Hematopoietic multipotent progenitor cell treated with erythropoietin and hydrocortisone succinate and interleukin-3 and kit ligand, for 4 days (in vitro differentiated cells): ENCODE results near the gene VEZF1.

Experiments used
- DNase-seq: peaks from one replicate; pipeline ENCODE4 v3.0.0-alpha.2; 2015

The VEZF1 gene

GRCh38 chr17:57947369-57947768 is 40.7 kb downstream of the VEZF1 start:
- no peak for DNase-seq

DNA sequence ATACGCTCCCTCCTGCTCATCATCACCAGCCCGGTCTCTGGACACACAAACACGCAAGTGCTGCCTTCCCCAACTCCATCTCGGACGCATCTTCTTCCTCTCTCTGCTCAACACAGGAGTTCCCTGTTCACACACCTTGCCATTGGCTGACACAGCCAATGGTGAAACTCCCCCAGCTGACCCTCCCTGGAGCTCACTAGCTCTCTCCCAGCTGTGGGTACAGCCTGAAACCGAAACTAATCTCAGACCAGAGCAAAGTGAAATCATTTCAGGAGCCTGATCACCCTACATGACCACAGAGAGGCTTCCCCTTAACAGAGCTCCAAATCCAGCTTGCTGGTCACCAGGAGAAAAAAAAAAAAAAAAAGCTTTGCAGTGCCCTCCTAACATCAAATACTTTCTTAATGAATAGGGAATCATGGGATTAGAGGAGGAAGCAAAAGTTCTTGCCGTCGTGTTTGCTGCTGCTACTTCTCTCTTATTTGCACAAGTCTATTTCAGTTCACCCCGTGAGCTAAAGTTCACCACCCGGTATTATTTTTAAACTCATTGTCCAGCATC is 41.2 kb downstream of the VEZF1 start:
- peak; percentile 74 for DNase-seq

DNA sequence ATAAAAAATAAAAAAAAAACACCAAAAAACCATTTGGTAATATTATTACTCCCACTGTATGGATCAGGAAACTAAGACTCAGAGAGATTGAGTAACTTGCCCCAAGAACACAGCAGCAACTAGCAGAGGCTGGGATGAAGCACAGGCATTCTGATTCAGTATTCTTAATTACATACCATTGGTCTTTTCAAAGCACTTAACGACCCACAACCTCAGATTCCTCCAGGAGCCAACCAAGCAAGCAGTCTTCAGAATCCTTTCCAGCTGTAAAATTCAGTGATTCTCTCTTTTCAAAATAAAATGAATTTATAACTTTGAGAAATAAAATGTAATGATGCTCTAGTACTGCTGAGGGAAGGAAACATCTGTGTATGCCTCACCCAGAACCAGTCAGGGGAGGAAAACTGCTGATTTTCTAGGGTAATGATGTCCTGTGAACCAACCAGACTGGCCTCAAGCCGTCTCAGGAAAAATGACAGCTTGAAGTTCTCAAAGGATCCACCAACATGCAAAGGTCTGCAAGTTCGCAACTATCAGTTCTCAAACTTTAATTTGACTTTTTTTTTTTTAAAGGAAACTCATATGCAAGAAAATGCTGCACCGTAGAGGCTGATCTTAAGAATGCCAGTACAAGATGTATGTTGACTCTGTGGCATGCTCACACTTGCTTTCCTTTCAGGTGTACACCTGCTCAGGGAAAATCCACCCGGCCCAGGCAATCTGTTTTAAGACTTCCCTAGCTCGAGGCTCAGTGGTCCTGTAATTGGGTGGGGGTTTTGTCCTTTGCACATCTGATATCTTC is 41.9 kb downstream of the VEZF1 start:
- DNase-seq: no peak

DNA sequence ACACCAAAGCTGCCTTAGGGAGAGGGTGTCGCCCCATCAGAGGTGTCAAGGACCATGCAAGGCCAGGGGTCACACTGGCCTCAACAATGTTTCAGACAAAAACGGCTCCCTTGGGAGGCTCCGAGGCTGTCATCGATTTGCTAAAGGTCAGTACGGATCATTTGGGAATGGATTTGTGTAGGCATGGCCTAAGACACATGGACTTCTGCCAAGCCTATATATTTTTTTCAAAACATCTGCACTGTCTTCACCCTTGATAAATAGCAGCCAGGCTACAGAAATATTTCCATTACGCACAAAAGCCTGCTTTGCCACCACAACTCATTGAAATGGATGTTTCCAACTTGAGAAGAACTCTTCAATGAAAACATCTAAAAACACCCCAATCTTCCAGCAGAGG is 43.1 kb downstream of the VEZF1 start:
- no peak for DNase-seq

DNA sequence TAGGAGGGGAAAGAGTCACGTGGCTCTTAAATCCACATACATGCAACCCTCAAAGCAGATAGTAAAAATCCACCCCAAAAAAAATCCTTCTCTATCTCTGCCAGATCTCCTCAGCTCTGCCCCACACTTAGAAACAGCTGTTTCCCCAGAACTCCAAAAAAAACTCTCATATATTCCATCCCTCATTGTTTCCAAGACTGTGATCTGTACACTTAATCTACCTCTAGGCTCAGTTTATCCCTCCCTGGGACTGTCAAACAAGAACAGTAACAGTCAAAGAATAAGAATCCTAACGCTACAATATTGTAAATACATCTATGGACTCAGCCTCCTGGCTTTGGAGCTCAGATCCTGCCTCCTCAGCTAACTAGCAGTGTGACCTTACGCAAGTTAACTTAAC is 44.4 kb downstream of the VEZF1 start:
- no peak for DNase-seq

GRCh38 chr17:57943140-57943539 is 44.9 kb downstream of the VEZF1 start:
- DNase-seq: no peak

- DNase-seq: no peak
These were observed 46.4 kb downstream of the VEZF1 start for GRCh38 chr17:57941384-57942370.

GRCh38 chr17:57940653-57941329 is 47.3 kb downstream of the VEZF1 start:
- no peak for DNase-seq

DNA sequence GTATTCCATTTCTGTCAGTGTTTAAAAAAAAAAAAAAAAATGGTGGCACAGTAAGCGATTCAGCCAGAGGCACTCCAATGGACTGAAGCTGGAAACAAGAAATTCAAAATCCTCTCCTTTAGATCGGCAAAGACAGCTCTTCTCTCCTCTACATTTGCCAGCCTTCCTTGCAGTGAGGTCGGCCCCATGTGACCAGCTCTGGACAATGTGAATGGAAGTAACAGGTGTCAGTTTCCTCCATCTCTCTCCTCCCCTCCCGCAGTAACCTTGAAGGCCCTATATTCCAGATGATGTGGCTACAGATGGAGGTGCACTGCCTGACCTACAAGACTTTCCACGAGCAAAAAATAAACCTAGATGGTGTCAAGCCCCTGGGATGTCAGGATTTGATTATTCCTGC is 47.8 kb downstream of the VEZF1 start:
- no peak for DNase-seq

GRCh38 chr17:57939797-57940196 is 48.3 kb downstream of the VEZF1 start:
- DNase-seq: peak; percentile 81

DNA sequence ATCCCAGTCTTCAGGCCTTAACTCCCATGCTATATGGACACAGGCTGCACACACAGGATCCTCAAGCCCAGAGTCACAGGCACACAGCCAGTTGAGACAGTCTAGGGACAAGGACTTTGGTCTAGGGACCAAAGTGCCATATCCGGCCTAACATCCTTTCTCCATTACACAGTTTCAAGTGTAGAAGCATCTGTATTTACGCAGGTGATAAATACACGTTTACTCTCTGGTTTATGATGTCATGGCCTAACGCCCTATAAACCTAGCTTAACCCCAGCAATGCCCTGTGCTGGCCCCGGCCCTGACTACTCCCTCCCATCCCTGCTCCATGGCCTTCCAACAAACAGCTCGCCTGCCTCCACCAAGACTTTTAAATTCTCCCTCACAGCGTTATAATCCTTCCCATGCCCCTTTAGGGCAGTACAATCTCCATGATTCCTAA is 50.0 kb downstream of the VEZF1 start:
- no peak for DNase-seq

GRCh38 chr17:57937492-57937891 is 50.6 kb downstream of the VEZF1 start:
- DNase-seq: no peak

GRCh38 chr17:57935833-57936807 is 51.9 kb downstream of the VEZF1 start:
- DNase-seq: peak; percentile 65

DNA sequence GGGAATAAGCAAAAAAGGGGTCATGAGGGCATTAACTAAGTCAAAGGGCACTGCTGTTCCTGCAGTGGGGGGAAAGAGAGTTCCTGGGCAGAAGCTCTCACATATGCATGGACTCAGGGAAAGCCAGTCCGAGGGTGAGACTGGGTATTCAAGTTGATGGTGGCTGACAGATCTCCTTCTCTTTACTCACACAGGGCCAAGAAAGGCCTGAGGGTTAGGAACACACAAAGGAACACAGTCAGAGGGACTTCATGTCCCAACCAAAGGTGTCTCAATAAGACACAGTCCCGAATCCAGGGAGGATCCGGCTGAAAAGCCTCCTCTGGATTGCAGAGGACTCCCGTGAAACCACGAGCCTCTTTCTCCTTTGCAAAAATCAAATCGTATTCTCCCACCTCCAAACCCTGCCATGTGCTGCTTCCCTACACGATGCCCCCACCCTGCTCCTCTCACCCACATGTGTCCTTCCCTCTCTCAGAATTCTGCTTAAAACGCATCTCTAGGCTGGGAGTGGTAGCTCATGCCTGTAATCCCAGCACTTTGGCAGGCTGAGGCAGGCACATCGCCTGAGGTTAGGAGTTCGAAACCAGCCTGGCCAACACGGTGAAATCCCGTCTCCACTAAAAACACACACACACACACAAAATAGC is 56.4 kb downstream of the VEZF1 start:
- no peak for DNase-seq

GRCh38 chr17:57930239-57930638 is 57.8 kb downstream of the VEZF1 start:
- DNase-seq: no peak

DNA sequence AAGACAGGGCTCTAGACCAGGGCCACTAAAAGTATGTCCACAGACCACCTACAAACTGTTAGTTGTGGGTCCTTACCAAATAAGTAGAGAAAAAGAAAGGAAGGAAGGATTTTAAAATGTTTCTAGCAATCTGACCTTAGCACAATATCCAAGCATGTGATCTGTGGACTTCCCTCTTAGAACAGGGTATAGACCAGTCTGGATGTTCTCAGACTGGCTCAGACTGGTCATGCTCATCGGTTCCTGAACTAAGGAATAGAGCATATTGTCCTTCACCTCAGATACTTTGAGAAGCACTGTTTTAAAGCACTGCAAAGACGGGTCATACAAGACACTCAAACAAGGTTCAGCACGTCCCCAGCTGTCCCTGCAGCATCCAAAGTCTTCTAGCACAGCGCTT is 58.7 kb downstream of the VEZF1 start:
- no peak for DNase-seq

- DNase-seq: peak; percentile 47
These were observed 59.1 kb downstream of the VEZF1 start for GRCh38 chr17:57928928-57929327.

DNA sequence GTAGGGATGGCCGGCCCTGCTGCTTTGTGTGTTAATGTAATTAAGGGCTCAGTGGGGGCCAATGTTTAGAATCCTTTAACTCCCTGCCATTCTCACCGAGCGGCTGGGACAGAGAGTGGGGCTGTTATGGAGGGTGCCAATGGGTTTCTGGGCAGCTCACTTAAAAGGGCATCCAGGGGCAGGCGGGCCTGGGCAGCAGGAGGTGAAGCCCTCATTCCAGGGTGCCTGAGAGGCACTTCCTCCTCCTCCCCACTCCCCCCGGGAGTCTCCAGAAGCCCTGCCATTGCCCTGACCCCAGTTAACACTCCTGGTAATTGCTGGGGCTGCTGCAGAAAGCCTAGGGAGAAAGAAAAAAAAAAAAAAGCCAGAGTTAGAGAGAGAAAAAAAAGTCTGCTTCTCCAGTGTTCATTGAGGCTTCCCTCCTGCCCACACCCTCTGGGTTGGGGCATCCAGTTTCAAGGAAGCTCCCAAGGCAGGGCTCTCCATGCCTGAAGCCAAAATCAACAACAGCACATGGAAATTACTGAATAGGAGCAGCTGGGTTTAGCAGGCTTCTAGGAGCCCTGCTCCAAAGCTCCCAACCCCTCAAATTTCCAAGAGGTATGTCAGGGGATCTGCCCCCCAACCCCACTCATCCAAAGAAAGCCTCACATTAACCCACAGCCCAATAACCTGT is 60.9 kb downstream of the VEZF1 start:
- no peak for DNase-seq

DNA sequence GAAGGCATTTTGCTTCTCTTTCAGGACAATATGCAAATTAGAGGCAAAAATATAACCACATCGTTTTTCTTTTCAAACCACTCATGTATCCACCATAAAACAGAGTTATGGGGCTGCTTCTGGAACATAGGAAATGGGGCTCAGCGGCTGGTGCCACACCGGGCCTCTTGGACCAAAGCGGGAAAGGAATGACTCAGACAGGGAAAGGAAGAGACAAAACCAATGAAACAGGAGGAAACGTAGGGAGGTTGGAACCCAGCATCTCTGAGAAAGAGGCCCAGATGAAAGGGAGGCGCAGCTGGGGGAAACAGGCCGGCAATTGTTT is 61.4 kb downstream of the VEZF1 start:
- no peak for DNase-seq

DNA sequence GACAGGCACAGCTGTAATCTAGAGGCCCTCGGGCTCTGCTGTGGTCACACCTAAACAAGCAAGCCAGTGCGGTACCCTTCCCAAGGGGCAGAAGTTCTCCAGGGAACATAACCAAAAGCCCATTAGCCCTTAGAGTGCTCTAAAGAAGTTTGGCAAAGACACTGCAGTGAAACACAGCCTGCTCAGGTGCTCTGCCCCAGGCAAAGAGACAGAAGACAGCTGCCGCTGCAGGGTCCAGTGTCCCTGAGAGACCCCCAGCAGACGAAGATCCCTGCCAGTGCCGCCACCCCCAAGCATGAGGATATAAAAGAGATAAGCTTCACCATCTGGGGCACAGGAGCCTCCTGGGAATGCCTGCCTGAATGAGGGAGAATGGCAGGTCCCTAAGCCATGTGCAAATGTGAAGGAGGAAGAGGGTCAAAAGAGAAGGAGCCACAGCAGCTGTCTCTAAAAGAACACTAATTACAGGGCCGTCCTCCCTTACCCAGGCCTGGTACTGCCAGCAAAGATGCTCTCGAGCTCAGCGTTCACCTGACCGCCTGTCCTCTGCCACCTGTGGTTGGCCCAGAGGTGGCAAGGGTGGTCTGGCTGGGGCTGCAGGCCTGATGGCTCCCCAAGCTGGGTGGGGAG is 62.6 kb downstream of the VEZF1 start:
- no peak for DNase-seq
